ENCODE data around the gene CCDC110. TPM values are rescaled to one million over a fixed set of nuclear protein-coding genes. Genes with fewer than 3 reads are reported as not detected.

Gene CCDC110
- polyA plus RNA-seq, 1 donor (not counting 4 experiments of a cell fraction or from before 2014, with no cell fraction given): not detected

DNA sequence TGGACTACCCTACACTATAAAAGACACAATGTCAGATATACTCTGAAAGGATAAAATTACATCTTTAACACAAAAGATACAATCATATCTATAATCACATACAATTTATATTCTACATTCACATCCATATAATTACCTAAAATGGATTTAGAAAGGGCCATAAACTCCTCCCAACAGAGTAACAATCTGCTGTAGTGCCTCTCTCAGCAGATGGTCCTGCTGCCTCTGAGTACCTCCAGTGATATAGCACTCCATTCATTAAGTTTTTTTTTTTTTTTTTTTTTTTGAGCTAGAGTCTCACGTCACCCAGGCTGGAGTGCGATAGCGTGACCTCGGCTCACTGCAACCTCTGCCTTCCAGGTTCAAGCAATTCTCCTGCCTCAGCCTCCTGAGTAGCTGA lies 67.5 kb downstream of the CCDC110 start:
- no peaks in the 10 kb centered on the region for H3K79me2 ChIP-seq (ENCODE audit: control insufficient read depth, insufficient read depth, low read length)
- H4K20me1 ChIP-seq (ENCODE audit: control insufficient read depth, extremely low read depth, insufficient read depth, low read length): no peaks in the 10 kb centered on the region
- no peaks in the 10 kb centered on the region for H3K27me3 ChIP-seq (ENCODE audit: control insufficient read depth, extremely low read depth, insufficient read depth, low read length)
- no peak for DNase-seq (ENCODE audit: low read depth, low spot score)
- H3K4me3 ChIP-seq (ENCODE audit: control insufficient read depth in 2 of 3, extremely low read depth in 1 of 3, insufficient read depth in 2 of 3, low read depth in 1 of 3, low read length in 3 of 3): no peak overlapping the region
- dilution Hi-C loops (cut with MboI; ENCODE audit: extremely low pct_ligation_motif_present, low sequenced_read_pairs): no loop called here
- no peak overlapping the region for H2AFZ ChIP-seq (ENCODE audit: control insufficient read depth, low read length)
- H3K9me3 ChIP-seq (ENCODE audit: control insufficient read depth, low read depth, low read length): no peaks in the 10 kb centered on the region
- no peak overlapping the region for H3K4me2 ChIP-seq (ENCODE audit: control insufficient read depth, extremely low read depth, insufficient read depth, low read depth, low read length)
- no peak overlapping the region for H3K27ac ChIP-seq (ENCODE audit: control insufficient read depth, insufficient read depth, low read length)
- no peaks in the 10 kb centered on the region for H3K9me1 ChIP-seq (ENCODE audit: control insufficient read depth, extremely low read depth, insufficient read depth, low read length)
- H3K9ac ChIP-seq (ENCODE audit: control insufficient read depth, extremely low read depth, insufficient read depth, low read length): no peak overlapping the region
- FAIRE-seq: no peak
- no peak for TF ChIP-seq EZH2 (IDR thresholded peaks at IDR 0.05; ENCODE audit: low read length)
- TF ChIP-seq, protein P1, sequence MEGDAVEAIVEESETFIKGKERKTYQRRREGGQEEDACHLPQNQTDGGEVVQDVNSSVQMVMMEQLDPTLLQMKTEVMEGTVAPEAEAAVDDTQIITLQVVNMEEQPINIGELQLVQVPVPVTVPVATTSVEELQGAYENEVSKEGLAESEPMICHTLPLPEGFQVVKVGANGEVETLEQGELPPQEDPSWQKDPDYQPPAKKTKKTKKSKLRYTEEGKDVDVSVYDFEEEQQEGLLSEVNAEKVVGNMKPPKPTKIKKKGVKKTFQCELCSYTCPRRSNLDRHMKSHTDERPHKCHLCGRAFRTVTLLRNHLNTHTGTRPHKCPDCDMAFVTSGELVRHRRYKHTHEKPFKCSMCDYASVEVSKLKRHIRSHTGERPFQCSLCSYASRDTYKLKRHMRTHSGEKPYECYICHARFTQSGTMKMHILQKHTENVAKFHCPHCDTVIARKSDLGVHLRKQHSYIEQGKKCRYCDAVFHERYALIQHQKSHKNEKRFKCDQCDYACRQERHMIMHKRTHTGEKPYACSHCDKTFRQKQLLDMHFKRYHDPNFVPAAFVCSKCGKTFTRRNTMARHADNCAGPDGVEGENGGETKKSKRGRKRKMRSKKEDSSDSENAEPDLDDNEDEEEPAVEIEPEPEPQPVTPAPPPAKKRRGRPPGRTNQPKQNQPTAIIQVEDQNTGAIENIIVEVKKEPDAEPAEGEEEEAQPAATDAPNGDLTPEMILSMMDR (optimal IDR thresholded peaks at IDR 0.05 in 1 of 3, IDR thresholded peaks at IDR 0.05 in 1 of 3, conservative IDR thresholded peaks at IDR 0.05 in 1 of 3; ENCODE audit: extremely low read depth in 1 of 3, insufficient read depth in 2 of 3, low read length in 3 of 3): no peak
- H3K36me3 ChIP-seq (ENCODE audit: control insufficient read depth in 2 of 2, extremely low read depth in 1 of 2, insufficient read depth in 2 of 2, low read length in 2 of 2): peaks cover 4 to 5% of the 10 kb centered on the region in 2 experiments
- no peaks in the 10 kb centered on the region for H3K4me1 ChIP-seq (ENCODE audit: control insufficient read depth, extremely low read depth, insufficient read depth, low read length)

DNA sequence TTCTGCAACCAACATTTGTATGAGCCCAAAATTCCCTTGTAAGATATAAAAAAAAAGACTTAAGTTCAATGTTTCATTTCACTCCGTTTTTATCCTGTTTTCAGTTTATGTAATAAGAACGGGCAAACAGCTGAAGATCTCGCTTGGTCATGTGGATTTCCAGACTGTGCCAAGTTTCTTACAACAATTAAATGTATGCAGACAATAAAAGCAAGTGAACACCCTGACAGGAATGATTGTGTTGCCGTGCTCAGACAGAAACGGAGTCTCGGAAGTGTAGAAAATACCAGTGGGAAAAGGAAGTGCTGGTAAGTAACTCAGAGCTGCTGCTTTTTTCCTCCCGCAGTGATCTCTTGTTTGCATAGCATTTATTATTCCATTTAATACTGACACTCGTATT lies 72.1 kb downstream of the CCDC110 start:
- H3K9me3 ChIP-seq (ENCODE audit: control insufficient read depth, low read depth, low read length): no peaks in the 10 kb centered on the region
- H4K20me1 ChIP-seq (ENCODE audit: control insufficient read depth, extremely low read depth, insufficient read depth, low read length): no peaks in the 10 kb centered on the region
- TF ChIP-seq, protein P1 (optimal IDR thresholded peaks at IDR 0.05 in 1 of 3, IDR thresholded peaks at IDR 0.05 in 1 of 3, conservative IDR thresholded peaks at IDR 0.05 in 1 of 3; ENCODE audit: extremely low read depth in 1 of 3, insufficient read depth in 2 of 3, low read length in 3 of 3): no peak
- TF ChIP-seq EZH2 (IDR thresholded peaks at IDR 0.05; ENCODE audit: low read length): no peak
- H3K27me3 ChIP-seq (ENCODE audit: control insufficient read depth, extremely low read depth, insufficient read depth, low read length): no peaks in the 10 kb centered on the region
- peaks cover 16% of the 10 kb centered on the region for H3K4me1 ChIP-seq (ENCODE audit: control insufficient read depth, extremely low read depth, insufficient read depth, low read length)
- no peak overlapping the region for H2AFZ ChIP-seq (ENCODE audit: control insufficient read depth, low read length)
- no peak overlapping the region for H3K4me3 ChIP-seq (ENCODE audit: control insufficient read depth in 2 of 3, extremely low read depth in 1 of 3, insufficient read depth in 2 of 3, low read depth in 1 of 3, low read length in 3 of 3)
- FAIRE-seq: no peak
- no peak for DNase-seq (ENCODE audit: low read depth, low spot score)
- no peak overlapping the region for H3K9ac ChIP-seq (ENCODE audit: control insufficient read depth, extremely low read depth, insufficient read depth, low read length)
- no peaks in the 10 kb centered on the region for H3K79me2 ChIP-seq (ENCODE audit: control insufficient read depth, insufficient read depth, low read length)
- H3K36me3 ChIP-seq (ENCODE audit: control insufficient read depth in 2 of 2, extremely low read depth in 1 of 2, insufficient read depth in 2 of 2, low read length in 2 of 2): peaks cover 4 to 5% of the 10 kb centered on the region in 2 experiments
- H3K4me2 ChIP-seq (ENCODE audit: control insufficient read depth, extremely low read depth, insufficient read depth, low read depth, low read length): peak overlapping the region; percentile 29
- dilution Hi-C loops (cut with MboI; ENCODE audit: extremely low pct_ligation_motif_present, low sequenced_read_pairs): no loop called here
- H3K9me1 ChIP-seq (ENCODE audit: control insufficient read depth, extremely low read depth, insufficient read depth, low read length): no peaks in the 10 kb centered on the region
- no peak overlapping the region for H3K27ac ChIP-seq (ENCODE audit: control insufficient read depth, insufficient read depth, low read length)
